MM.1S (cell line): ENCODE results near the gene CLASP1.

Experiments used
- CTCF ChIP-seq: fragments of 300-600 bp; sonication (generic); IDR thresholded peaks from 2 replicates; pipeline ENCODE4 v1.5.1; 2016; ENCODE audit warnings: antibody characterized with exemption, low read length, mixed read lengths
- EZH2 ChIP-seq: fragments of 300-600 bp; sonication (generic); optimal IDR thresholded peaks from 2 replicates; pipeline ENCODE3; 2017; ENCODE audit warnings: low read depth, mild to moderate bottlenecking, antibody characterized with exemption, low read length, mixed read lengths
- EZH2phosphoT487 ChIP-seq: fragments of 300-600 bp; sonication (generic); IDR thresholded peaks from 2 replicates; pipeline ENCODE4 v1.6.1; 2018; ENCODE audit warnings: antibody characterized with exemption, low read length

GRCh38 chr2:121409388-121409787 lies 239.9 kb downstream of the CLASP1 start:
- TF ChIP-seq EZH2 (no peak), CTCF (no peak), EZH2phosphoT487 (no peak)
